Activated CD4-positive, alpha-beta T cell treated with anti-CD3 and anti-CD28 coated beads for 1 hour (primary cell): ENCODE results near the gene ARHGAP12.
A peak's percentile ranks its signal among the peaks of the same experiment; 100 is the strongest.

ENCODE experiments used
- DNase-seq: peaks from one replicate; pipeline ENCODE4 v3.0.0-alpha.2; 2020

Gene ARHGAP12

GRCh38 chr10:31948021-31948420 lies 19.4 kb upstream of the ARHGAP12 start:
- no peak for DNase-seq

- no peak for DNase-seq
Measured at GRCh38 chr10:31947144-31947926, 18.7 kb upstream of the ARHGAP12 start.

DNA sequence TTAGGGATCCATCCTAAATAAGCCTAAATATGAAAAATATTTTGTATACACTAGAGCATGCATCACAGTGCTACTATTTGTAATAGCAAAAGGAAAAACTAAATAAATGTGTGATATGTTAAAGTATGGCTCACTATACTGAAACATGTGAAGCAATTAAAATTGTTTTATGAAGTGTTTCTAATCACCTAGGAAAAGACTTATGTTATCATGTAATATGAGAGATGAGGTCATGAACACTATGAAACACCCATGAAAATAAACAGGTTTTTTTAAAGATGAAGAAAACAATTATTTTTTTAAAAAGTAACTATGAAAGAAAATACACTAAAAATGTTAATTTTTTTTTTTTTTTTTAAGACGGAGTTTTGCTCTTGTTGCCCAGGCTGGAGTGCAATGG lies 16.8 kb upstream of the ARHGAP12 start:
- no peak for DNase-seq

DNA sequence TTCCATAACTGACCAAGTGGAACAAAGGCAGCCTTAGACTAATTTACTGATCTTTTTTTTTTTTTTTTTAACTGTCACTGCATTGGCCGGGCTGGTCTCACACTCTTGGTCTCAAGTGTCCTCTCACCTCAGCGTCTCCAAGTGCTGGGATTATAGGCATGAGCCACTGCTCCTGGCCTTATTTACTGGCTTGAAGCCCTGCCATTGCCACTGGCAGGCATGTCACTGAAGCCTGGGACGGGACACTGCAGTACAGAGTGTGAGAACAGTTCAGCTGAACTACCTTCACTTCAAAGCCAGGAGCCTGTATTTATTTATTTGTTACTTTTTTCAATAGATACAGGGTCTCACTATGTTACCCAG lies 15.4 kb upstream of the ARHGAP12 start:
- no peak for DNase-seq

- DNase-seq = no peak
Measured at GRCh38 chr10:31942892-31943291, 14.3 kb upstream of the ARHGAP12 start.

DNA sequence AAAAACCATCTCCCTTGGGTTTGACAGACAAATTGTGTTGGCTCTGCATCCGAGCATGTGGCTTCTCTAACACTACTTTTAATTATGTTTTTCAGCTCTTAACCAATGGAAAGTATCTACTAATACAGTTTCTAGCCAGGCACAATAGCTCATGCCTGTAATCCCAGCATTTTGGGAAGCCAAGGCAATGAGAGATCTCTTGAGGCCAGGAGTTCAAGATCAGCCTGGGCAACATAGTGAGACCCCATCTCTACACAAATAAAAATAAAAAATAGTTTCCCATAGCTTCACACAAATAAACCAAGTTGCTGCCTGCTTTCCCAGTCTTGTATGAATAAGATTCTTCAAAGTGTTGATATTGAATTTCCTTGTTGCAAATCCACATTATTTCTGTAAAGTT lies 13.8 kb upstream of the ARHGAP12 start:
- no peak for DNase-seq

- no peak for DNase-seq
Measured at GRCh38 chr10:31940839-31941653, 12.4 kb upstream of the ARHGAP12 start.

- DNase-seq = no peak
Measured at GRCh38 chr10:31939797-31940708, 11.4 kb upstream of the ARHGAP12 start.

- DNase-seq = no peak
Measured at GRCh38 chr10:31937371-31937770, 8.7 kb upstream of the ARHGAP12 start.

DNA sequence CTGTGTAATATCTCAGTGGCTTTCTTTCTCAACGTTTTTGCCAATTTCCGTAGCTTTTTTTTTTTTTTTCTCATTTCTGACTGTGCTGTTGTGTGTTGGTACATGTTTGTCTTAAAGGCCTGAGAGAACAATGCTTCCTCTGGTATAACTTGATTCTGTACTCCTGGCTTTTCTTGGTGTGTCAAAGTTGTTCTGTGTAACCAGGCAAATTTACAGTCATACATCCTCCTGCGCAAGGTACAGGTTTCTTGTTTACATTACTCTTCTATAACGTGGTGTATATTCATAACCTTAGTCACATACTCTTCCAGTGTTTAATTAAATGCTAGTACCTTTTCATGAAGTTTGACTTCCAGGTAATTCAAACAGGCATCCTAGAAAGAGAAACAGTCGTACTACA lies 8.3 kb upstream of the ARHGAP12 start:
- DNase-seq = no peak

DNA sequence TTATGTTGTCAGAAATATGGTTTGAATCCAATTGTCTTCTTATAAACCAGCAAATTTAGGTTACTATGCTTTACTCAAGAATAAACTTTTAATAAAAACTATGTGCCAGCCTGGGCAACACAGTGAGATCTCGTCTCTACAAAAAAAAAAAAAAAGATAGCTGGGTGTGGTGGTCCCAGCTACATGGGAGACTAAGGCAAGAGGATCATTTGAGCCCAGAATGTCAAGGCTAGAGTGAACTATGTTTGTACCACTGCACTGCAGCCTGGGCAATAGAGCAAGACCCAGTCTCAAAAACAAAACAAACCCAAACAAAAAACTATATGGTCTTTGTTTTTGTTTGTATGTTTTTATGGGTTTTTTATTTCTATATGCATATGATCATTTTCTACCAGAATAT lies 7.5 kb upstream of the ARHGAP12 start:
- DNase-seq = no peak

DNA sequence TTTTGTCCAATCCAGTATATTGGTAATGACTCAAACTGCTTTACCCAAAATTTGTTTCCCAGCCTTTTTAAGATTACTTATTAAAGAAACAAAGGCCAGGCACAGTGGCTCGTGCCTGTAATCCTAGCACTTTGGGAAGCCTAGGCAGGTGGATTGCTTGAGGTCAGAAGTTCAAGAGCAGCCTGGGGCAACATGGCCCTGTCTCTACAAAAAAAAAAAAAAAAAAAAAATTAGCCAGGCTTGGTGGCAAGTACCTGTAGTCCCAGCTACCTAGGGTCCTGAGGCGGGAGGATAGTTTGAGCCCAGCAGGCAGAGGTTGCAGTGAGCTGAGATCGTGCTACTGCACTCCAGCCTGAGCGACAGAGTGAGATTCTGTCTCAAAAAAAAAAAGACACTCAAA lies 7.0 kb upstream of the ARHGAP12 start:
- DNase-seq = no peak

DNA sequence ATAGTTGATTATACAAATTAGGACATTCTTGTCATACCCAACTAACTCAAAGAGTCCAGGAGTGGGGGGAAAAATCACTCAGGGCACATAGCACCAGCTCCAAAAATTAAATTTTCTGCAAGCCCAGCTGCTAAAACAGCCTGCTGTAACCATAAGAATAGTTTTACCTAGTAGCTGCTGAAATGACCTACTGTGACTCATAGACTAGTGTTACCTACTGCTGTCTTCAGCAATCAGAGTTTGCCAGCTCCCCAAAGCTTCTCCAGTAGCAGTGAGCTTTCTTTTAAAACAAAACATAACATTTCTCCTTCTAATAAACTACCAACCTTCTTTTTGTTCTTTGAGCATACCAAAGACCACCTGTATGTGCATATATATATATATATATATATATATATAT lies 4.2 kb upstream of the ARHGAP12 start:
- no peak for DNase-seq

DNA sequence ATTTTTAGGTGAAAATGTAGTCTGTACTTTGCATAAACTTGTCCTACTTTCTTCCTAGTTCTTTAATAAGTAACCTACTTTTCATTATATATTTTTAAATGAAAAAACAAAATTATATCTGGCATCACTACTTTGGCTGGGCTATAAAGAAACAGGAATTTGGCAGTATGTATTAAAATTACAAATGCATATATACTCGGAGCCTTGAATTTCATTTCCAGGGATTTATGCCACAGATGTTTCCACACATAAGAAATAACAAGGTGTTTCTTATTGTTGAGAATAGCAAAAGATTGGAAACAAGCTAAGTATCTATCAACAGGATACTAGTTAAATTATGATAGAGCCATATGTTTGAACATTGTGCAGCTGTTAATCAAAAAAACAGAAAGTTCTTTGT lies 2.2 kb upstream of the ARHGAP12 start:
- DNase-seq = no peak

GRCh38 chr10:31930023-31930751 lies 1.6 kb upstream of the ARHGAP12 start:
- DNase-seq = no peak

DNA sequence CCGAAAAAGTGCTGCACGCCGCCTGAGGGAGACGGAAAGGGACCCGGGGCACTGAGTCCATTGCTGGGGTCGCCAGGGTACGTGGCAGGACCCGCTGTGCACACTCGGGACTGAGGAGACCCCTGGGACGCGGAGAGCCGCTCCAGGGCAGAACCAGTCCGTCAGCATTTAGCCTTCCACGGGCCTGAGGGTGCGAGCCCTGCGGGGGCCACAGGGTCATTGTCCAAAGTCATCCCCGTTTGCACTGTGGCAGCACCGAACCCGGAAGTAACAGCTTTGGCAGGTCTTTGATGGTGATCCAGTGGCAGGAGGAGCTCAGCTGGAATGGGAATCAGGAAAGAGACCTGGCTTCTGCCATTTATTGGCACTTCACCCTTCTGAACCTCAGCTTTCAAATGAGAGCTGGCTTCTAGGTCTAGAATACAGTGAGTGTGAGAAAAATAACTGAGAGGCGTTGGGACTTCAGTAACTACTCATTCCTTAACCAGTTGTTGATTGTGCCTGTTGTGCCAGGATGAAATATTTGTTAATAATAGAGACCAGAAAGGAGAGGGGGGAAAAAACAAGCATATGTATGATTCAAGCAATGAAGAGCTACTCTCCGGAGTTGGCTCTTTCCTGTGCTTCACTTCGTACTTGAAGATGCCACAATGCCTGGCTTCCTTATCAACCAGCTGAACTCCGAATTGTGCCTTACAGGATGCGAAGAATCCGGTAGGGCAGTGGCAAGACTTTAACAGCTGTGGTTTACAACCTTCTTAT lies 811 bp upstream of the ARHGAP12 start:
- no peak for DNase-seq

DNA sequence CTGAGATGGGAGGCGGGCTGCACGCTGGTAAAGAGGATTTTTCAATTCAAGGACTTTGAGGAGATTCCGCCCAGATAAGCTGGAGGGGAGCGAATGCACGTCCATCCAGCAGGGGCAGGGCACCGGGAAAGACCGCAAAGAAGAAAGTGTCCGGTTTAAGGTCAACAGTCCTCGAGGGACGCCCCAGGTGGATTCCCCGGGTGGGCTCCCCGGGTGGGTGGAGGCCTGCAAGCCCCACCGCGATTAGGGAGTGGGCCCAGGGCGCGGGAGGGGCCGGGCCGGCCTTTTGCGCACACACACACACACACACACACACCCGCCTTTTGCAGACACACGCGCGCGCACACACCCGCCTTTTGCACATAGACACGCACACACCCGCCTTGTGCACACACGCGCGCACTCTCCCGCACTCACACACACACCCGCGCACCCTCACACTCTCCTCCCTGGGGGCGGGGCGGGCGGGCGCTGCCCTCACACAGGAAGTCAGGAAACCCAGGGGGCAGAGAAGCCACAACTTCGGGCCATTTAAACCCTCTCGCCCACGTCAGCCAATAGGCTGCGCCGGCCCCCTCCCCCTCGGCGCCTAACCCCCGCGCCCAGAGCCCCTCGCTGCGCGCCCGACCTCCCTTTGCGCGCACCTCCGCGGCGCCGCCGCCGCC lies 615 bp downstream of the ARHGAP12 start:
- peak; percentile 24 for DNase-seq

- DNase-seq = no peak
Measured at GRCh38 chr10:31927565-31927883, 1.1 kb downstream of the ARHGAP12 start.

- no peak for DNase-seq
Measured at GRCh38 chr10:31926765-31927564, 1.7 kb downstream of the ARHGAP12 start.

- no peak for DNase-seq
Measured at GRCh38 chr10:31926160-31926559, 2.5 kb downstream of the ARHGAP12 start.

GRCh38 chr10:31924833-31925232 lies 3.8 kb downstream of the ARHGAP12 start:
- no peak for DNase-seq
